ENCODE results near the gene GRAMD2B. TPM values are rescaled to one million over a fixed set of nuclear protein-coding genes. Genes with fewer than 3 reads are reported as not detected.

Gene GRAMD2B
- total RNA-seq, 1 donor from 2014 or later: 29.1 TPM

GRCh38 chr5:126446498-126447224 lies 23.5 kb downstream of the GRAMD2B start:
- no peak for TF ChIP-seq EZH2 (IDR thresholded peaks at IDR 0.05; ENCODE audit: insufficient read depth, low read length)
- DNase-seq (ENCODE audit: low read depth): peak; percentile 96
- peaks cover 19% of the 10 kb centered on the region for H3K36me3 Mint-ChIP-seq (ENCODE audit: low read depth, unreplicated experiment)
- no peaks in the 10 kb centered on the region for H3K27me3 Mint-ChIP-seq (ENCODE audit: low read depth, unreplicated experiment)
- Histone ChIP-seq H3K4me2 (ENCODE audit: low read length) (peak overlapping the region; percentile 72), H4K20me1 (ENCODE audit: insufficient read depth, low read length) (no peaks in the 10 kb centered on the region), H3K9me3 (ENCODE audit: insufficient read depth, low read depth, low read length) (no peaks in the 10 kb centered on the region), H3K27ac (ENCODE audit: low read depth, low read length) (peak overlapping the region; percentile 89), H3K9ac (ENCODE audit: low read length) (peak overlapping the region; percentile 51), H2AFZ (ENCODE audit: low read depth, low read length) (no peak overlapping the region), H3K4me3 (ENCODE audit: insufficient read depth, low read depth, low read length) (peak overlapping the region; percentile 38), H3K79me2 (ENCODE audit: insufficient read depth, low read length) (peaks cover 11% of the 10 kb centered on the region), H3K36me3 (ENCODE audit: insufficient read depth, low read length) (no peaks in the 10 kb centered on the region), H3K27me3 (ENCODE audit: insufficient read depth, low read length) (no peaks in the 10 kb centered on the region), H3K4me1 (ENCODE audit: insufficient read depth, low read length) (peaks cover 26% of the 10 kb centered on the region)
- peak overlapping the region; percentile 43 for H3K4me3 Mint-ChIP-seq (ENCODE audit: unreplicated experiment)
- no peak for FAIRE-seq
- peak overlapping the region; percentile 94 for H3K27ac Mint-ChIP-seq (ENCODE audit: unreplicated experiment)
- peaks cover 45% of the 10 kb centered on the region for H3K4me1 Mint-ChIP-seq (ENCODE audit: low read depth, unreplicated experiment)
- peaks cover 3% of the 10 kb centered on the region for H3K9me3 Mint-ChIP-seq (ENCODE audit: unreplicated experiment)

- Histone ChIP-seq H3K36me3 (ENCODE audit: insufficient read depth, low read length) (no peaks in the 10 kb centered on the region), H3K27ac (ENCODE audit: low read depth, low read length) (no peak overlapping the region), H3K4me2 (ENCODE audit: low read length) (no peak overlapping the region), H4K20me1 (ENCODE audit: insufficient read depth, low read length) (no peaks in the 10 kb centered on the region), H3K9ac (ENCODE audit: low read length) (no peak overlapping the region), H3K9me3 (ENCODE audit: insufficient read depth, low read depth, low read length) (no peaks in the 10 kb centered on the region), H3K4me3 (ENCODE audit: insufficient read depth, low read depth, low read length) (no peak overlapping the region), H3K79me2 (ENCODE audit: insufficient read depth, low read length) (peaks cover 12% of the 10 kb centered on the region), H3K4me1 (ENCODE audit: insufficient read depth, low read length) (peaks cover 26% of the 10 kb centered on the region), H3K27me3 (ENCODE audit: insufficient read depth, low read length) (no peaks in the 10 kb centered on the region), H2AFZ (ENCODE audit: low read depth, low read length) (no peak overlapping the region)
- Mint-ChIP-seq H3K4me3 (ENCODE audit: unreplicated experiment) (no peak overlapping the region), H3K27me3 (ENCODE audit: low read depth, unreplicated experiment) (no peaks in the 10 kb centered on the region), H3K4me1 (ENCODE audit: low read depth, unreplicated experiment) (peaks cover 45% of the 10 kb centered on the region), H3K27ac (ENCODE audit: unreplicated experiment) (no peak overlapping the region), H3K9me3 (ENCODE audit: unreplicated experiment) (peaks cover 3% of the 10 kb centered on the region), H3K36me3 (ENCODE audit: low read depth, unreplicated experiment) (peaks cover 27% of the 10 kb centered on the region)
- DNase-seq (ENCODE audit: low read depth): no peak
- no peak for FAIRE-seq
- TF ChIP-seq EZH2 (IDR thresholded peaks at IDR 0.05; ENCODE audit: insufficient read depth, low read length) (no peak), CTCF (IDR thresholded peaks at IDR 0.05; ENCODE audit: insufficient read depth, low read depth, low read length) (no peak)
Measured at GRCh38 chr5:126448720-126449119, 25.5 kb downstream of the GRAMD2B start.

DNA sequence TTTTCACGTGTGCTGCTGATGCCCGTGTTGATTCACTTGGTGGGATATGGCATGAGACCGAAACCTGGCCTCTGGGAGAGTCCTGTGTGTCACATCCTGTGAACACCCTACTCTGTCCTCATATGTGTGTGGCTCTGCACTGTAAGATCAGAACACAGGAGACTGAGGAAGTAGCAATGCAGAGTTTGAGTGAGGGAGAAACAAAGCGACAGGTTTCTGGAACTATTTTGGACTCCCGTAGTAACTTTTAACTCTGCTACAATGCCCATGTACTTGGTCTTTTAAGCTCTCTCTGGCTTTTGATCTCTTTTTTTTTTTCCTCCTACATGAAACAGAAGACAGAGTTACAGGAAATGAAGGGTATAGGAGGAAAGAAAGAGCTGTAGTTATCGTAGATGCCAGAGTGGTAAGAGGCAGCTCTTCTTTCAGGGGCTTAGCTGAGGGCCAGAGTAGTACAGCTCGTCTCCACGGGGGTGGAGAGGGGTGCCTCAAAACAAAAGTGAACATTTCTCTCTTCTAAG lies 26.6 kb downstream of the GRAMD2B start:
- no peaks in the 10 kb centered on the region for H3K9me3 ChIP-seq (ENCODE audit: insufficient read depth, low read depth, low read length)
- peak overlapping the region; percentile 61 for H3K27ac ChIP-seq (ENCODE audit: low read depth, low read length)
- H3K27me3 Mint-ChIP-seq (ENCODE audit: low read depth, unreplicated experiment): no peaks in the 10 kb centered on the region
- DNase-seq (ENCODE audit: low read depth) (peak; percentile 67), FAIRE-seq (no peak)
- peak overlapping the region; percentile 62 for H3K9ac ChIP-seq (ENCODE audit: low read length)
- H3K36me3 ChIP-seq (ENCODE audit: insufficient read depth, low read length): no peaks in the 10 kb centered on the region
- peaks cover 3% of the 10 kb centered on the region for H3K9me3 Mint-ChIP-seq (ENCODE audit: unreplicated experiment)
- H3K4me2 ChIP-seq (ENCODE audit: low read length): peak overlapping the region; percentile 78
- peak overlapping the region; percentile 49 for H2AFZ ChIP-seq (ENCODE audit: low read depth, low read length)
- no peaks in the 10 kb centered on the region for H3K27me3 ChIP-seq (ENCODE audit: insufficient read depth, low read length)
- TF ChIP-seq CTCF (IDR thresholded peaks at IDR 0.05; ENCODE audit: insufficient read depth, low read depth, low read length) (no peak), EZH2 (IDR thresholded peaks at IDR 0.05; ENCODE audit: insufficient read depth, low read length) (no peak)
- peaks cover 43% of the 10 kb centered on the region for H3K4me1 Mint-ChIP-seq (ENCODE audit: low read depth, unreplicated experiment)
- H4K20me1 ChIP-seq (ENCODE audit: insufficient read depth, low read length): no peaks in the 10 kb centered on the region
- H3K4me3 Mint-ChIP-seq (ENCODE audit: unreplicated experiment): peak overlapping the region; percentile 6
- H3K27ac Mint-ChIP-seq (ENCODE audit: unreplicated experiment): peak overlapping the region; percentile 51
- H3K4me1 ChIP-seq (ENCODE audit: insufficient read depth, low read length): peaks cover 26% of the 10 kb centered on the region
- peaks cover 13% of the 10 kb centered on the region for H3K79me2 ChIP-seq (ENCODE audit: insufficient read depth, low read length)
- H3K4me3 ChIP-seq (ENCODE audit: insufficient read depth, low read depth, low read length): no peak overlapping the region
- H3K36me3 Mint-ChIP-seq (ENCODE audit: low read depth, unreplicated experiment): peaks cover 23% of the 10 kb centered on the region
